ENCODE measurements around the gene HSDL2. TPM values are rescaled to one million over a fixed set of nuclear protein-coding genes. Genes with fewer than 3 reads are reported as not detected.

HSDL2 gene
- total and polyA plus RNA-seq, 3 donors from 2014 or later, result 23.0 to 36.0 (median 24.0) TPM

- H3K9me3 ChIP-seq, result no peaks in the 10 kb centered on the region
- H3K4me3 ChIP-seq, result no peak overlapping the region
- H3K27ac ChIP-seq, result no peak overlapping the region
- WGBS, 2 donors, result 19 to 96% methylated on average over 1 of the region's 1 CpG
- intact Hi-C loops (cut with DNase I; ENCODE audit: low total_unique reads), result no loop called here
- no peak for DNase-seq
- TF ChIP-seq POLR2A (IDR thresholded peaks at IDR 0.05) (no peak), CTCF (IDR thresholded peaks at IDR 0.05) (no peak)
- H3K27me3 ChIP-seq, result no peaks in the 10 kb centered on the region
- H3K4me1 ChIP-seq, result no peaks in the 10 kb centered on the region
- no peaks in the 10 kb centered on the region for H3K36me3 ChIP-seq (ENCODE audit: low read depth, missing control alignments)
These were observed 65.3 kb downstream of the HSDL2 start for GRCh38 chr9:112445196-112445595.

- intact Hi-C loops (cut with DNase I; ENCODE audit: low total_unique reads), result no loop called here
- H3K4me1 ChIP-seq, result no peaks in the 10 kb centered on the region
- no peaks in the 10 kb centered on the region for H3K9me3 ChIP-seq
- DNase-seq, result no peak
- TF ChIP-seq CTCF (IDR thresholded peaks at IDR 0.05), result no peak
- TF ChIP-seq POLR2A (IDR thresholded peaks at IDR 0.05), result no peak
- no peaks in the 10 kb centered on the region for H3K36me3 ChIP-seq (ENCODE audit: low read depth, missing control alignments)
- no peak overlapping the region for H3K4me3 ChIP-seq
- H3K27ac ChIP-seq, result no peak overlapping the region
- no peaks in the 10 kb centered on the region for H3K27me3 ChIP-seq
- 93 to 94% methylated on average over 2 of the region's 2 CpGs for WGBS, 2 donors
These were observed 66.2 kb downstream of the HSDL2 start for GRCh38 chr9:112446080-112446479.

GRCh38 chr9:112446526-112446925 lies 66.6 kb downstream of the HSDL2 start:
- intact Hi-C loops (cut with DNase I; ENCODE audit: low total_unique reads), result no loop called here
- 82 to 92% methylated on average over 2 of the region's 2 CpGs for WGBS, 2 donors
- Histone ChIP-seq H3K4me3 (no peak overlapping the region), H3K9me3 (no peaks in the 10 kb centered on the region), H3K36me3 (ENCODE audit: low read depth, missing control alignments) (no peaks in the 10 kb centered on the region), H3K27ac (no peak overlapping the region), H3K4me1 (no peaks in the 10 kb centered on the region), H3K27me3 (no peaks in the 10 kb centered on the region)
- DNase-seq, result no peak
- TF ChIP-seq CTCF (IDR thresholded peaks at IDR 0.05), result no peak
- TF ChIP-seq POLR2A (IDR thresholded peaks at IDR 0.05), result no peak

- H3K4me3 ChIP-seq, result no peak overlapping the region
- no peak overlapping the region for H3K27ac ChIP-seq
- H3K4me1 ChIP-seq, result no peaks in the 10 kb centered on the region
- H3K9me3 ChIP-seq, result no peaks in the 10 kb centered on the region
- intact Hi-C loops (cut with DNase I; ENCODE audit: low total_unique reads), result no loop called here
- no peak for TF ChIP-seq POLR2A (IDR thresholded peaks at IDR 0.05)
- H3K36me3 ChIP-seq (ENCODE audit: low read depth, missing control alignments), result no peaks in the 10 kb centered on the region
- 41 to 50% methylated on average over 2 of the region's 2 CpGs for WGBS, 2 donors
- no peak for DNase-seq
- no peaks in the 10 kb centered on the region for H3K27me3 ChIP-seq
These were observed 67.4 kb downstream of the HSDL2 start for GRCh38 chr9:112447283-112447761.

GRCh38 chr9:112462855-112463254 lies 82.9 kb downstream of the HSDL2 start:
- intact Hi-C loops (cut with DNase I; ENCODE audit: low total_unique reads), result no loop called here
- H3K27ac ChIP-seq, result no peak overlapping the region
- no peak overlapping the region for H3K4me3 ChIP-seq
- H3K27me3 ChIP-seq, result no peaks in the 10 kb centered on the region
- no peaks in the 10 kb centered on the region for H3K9me3 ChIP-seq
- 92 to 97% methylated on average over 1 of the region's 1 CpG for WGBS, 2 donors
- no peak for DNase-seq
- H3K36me3 ChIP-seq (ENCODE audit: low read depth, missing control alignments), result no peaks in the 10 kb centered on the region
- H3K4me1 ChIP-seq, result no peaks in the 10 kb centered on the region
- TF ChIP-seq CTCF (IDR thresholded peaks at IDR 0.05) (no peak), POLR2A (IDR thresholded peaks at IDR 0.05) (no peak)

Data from testis (tissue), 3 donors.